GM21529 (cell line): Measurements from ENCODE around the gene NKAIN4.
A peak's percentile ranks its signal among the peaks of the same experiment; 100 is the strongest.

Experiments used
- ATAC-seq: cut with Tn5 transposase; IDR thresholded peaks from one replicate; pipeline ENCODE4 v1.9.1; 2021; ENCODE audit not compliant: unreplicated experiment

The NKAIN4 gene

GRCh38 chr20:63274381-63275228, 20.3 kb upstream of the NKAIN4 start:
- ATAC-seq, result no peak

GRCh38 chr20:63273635-63274380, 19.5 kb upstream of the NKAIN4 start:
- ATAC-seq, result no peak

GRCh38 chr20:63273059-63273579, 18.9 kb upstream of the NKAIN4 start:
- ATAC-seq, result peak; percentile 5

GRCh38 chr20:63272105-63273058, 18.1 kb upstream of the NKAIN4 start, which contains the start of gene ARFGAP1:
Gene ARFGAP1, plus strand, starts transcription at chr20:63272813. Its CDS starts 2,768 bp downstream, at chr20:63275581.
- peak; percentile 92 for ATAC-seq

- no peak for ATAC-seq
Measured at GRCh38 chr20:63270606-63271325, 16.5 kb upstream of the NKAIN4 start.

- ATAC-seq, result no peak
Measured at GRCh38 chr20:63269724-63270123, 15.5 kb upstream of the NKAIN4 start.

- ATAC-seq, result no peak
Measured at GRCh38 chr20:63268671-63269439, 14.6 kb upstream of the NKAIN4 start.

GRCh38 chr20:63268256-63268655, 14.0 kb upstream of the NKAIN4 start:
- ATAC-seq, result no peak

GRCh38 chr20:63267691-63268090, 13.4 kb upstream of the NKAIN4 start:
- ATAC-seq, result no peak

- no peak for ATAC-seq
Measured at GRCh38 chr20:63265891-63266515, 11.7 kb upstream of the NKAIN4 start.

GRCh38 chr20:63264519-63264918, 10.3 kb upstream of the NKAIN4 start:
- no peak for ATAC-seq

GRCh38 chr20:63264000-63264399, 9.7 kb upstream of the NKAIN4 start:
- ATAC-seq, result no peak

- no peak for ATAC-seq
Measured at GRCh38 chr20:63262836-63263235, 8.6 kb upstream of the NKAIN4 start.

- no peak for ATAC-seq
Measured at GRCh38 chr20:63261795-63262528, 7.7 kb upstream of the NKAIN4 start.

GRCh38 chr20:63261060-63261794, 7.0 kb upstream of the NKAIN4 start:
- no peak for ATAC-seq

GRCh38 chr20:63260521-63260920, 6.3 kb upstream of the NKAIN4 start:
- ATAC-seq, result no peak

GRCh38 chr20:63259734-63260460, 5.6 kb upstream of the NKAIN4 start:
- no peak for ATAC-seq
